Breast epithelium (tissue), 4 donors: ENCODE data around the gene AGBL1. TPM values are rescaled to one million over a fixed set of nuclear protein-coding genes. Genes with fewer than 3 reads are reported as not detected.
"Not testable (repeated sequence)": the region's sequence is repeated elsewhere in the genome, so short reads cannot be mapped to it uniquely, and the experiment has no call there.

Source experiments
- DNase-seq, 2 donors: peaks; one replicate each; pipeline ENCODE4 v3.0.0-alpha.2; 2019; ENCODE audit warnings: low spot score in 2 of 2
- H3K27ac ChIP-seq, 2 donors: fragments of 200-600 bp; sonication (generic) in 1 of 2; one replicate each; pipeline ENCODE4 v1.5.1; 2016 to 2019; ENCODE audit warnings: mild to moderate bottlenecking in 1 of 2
- H3K27me3 ChIP-seq, 2 donors: fragments of 200-600 bp; sonication (generic) in 1 of 2; one replicate each; pipeline versions ENCODE4 v1.5.1 to v1.6.0; 2017 to 2019; ENCODE audit warnings: control low read depth in 1 of 2, mild to moderate bottlenecking in 1 of 2
- H3K36me3 ChIP-seq: fragments of 200-600 bp; one replicate; pipeline ENCODE4 v1.5.1; 2019
- H3K4me1 ChIP-seq, 2 donors: fragments of 200-600 bp; sonication (generic); one replicate each; pipeline ENCODE4 v1.5.1; 2016 to 2019; ENCODE audit warnings: control low read depth in 1 of 2
- H3K4me3 ChIP-seq, 3 donors: fragments of 200-600 bp; sonication (generic); 1 replicate in 2 of 3; 2 replicates in 1 of 3; pipeline ENCODE4 v1.5.1; 2016 to 2019; ENCODE audit warnings: mild to moderate bottlenecking in 3 of 3, moderate library complexity in 2 of 3
- H3K9me3 ChIP-seq, 2 donors: fragments of 200-600 bp; sonication (generic) in 1 of 2; one replicate each; pipeline ENCODE4 v1.5.1; 2016 to 2019; ENCODE audit warnings: control low read depth in 1 of 2
- POLR2A ChIP-seq: fragments of 450-650 bp; IDR thresholded peaks from one replicate; pipeline ENCODE4 v1.6.1; 2016; ENCODE audit warnings: antibody characterized with exemption, mild to moderate bottlenecking, moderate library complexity
- POLR2AphosphoS5 ChIP-seq, 3 donors: sonication (generic); formaldehyde crosslinking; IDR thresholded peaks; one replicate each; pipeline ENCODE4 v1.6.1; 2017; ENCODE audit warnings: antibody characterized with exemption in 3 of 3
- intact Hi-C: fragments of 100-400 bp; cut with DNase I; formaldehyde crosslinking; loops from one replicate; pipeline ENCODE4 v1.15.1; 2023; ENCODE audit warnings: low total_unique reads
- total RNA-seq, 3 donors: library from RNA; depleted of rRNA; stranded (reverse); fragments of >200 nt; gene quantifications; one replicate each; pipeline ENCODE4 v1.1.0, GENCODE V29; 2016
- TF ChIP-seq, protein P1 (sequence below), 3 donors: fragments of 450-650 bp; IDR thresholded peaks; one replicate each; pipeline ENCODE4 v1.5.1; 2016 to 2017; ENCODE audit warnings: antibody characterized with exemption in 3 of 3, mild to moderate bottlenecking in 3 of 3, moderate library complexity in 3 of 3

The AGBL1 gene
- total RNA-seq, 3 donors from 2014 or later, result not detected

DNA sequence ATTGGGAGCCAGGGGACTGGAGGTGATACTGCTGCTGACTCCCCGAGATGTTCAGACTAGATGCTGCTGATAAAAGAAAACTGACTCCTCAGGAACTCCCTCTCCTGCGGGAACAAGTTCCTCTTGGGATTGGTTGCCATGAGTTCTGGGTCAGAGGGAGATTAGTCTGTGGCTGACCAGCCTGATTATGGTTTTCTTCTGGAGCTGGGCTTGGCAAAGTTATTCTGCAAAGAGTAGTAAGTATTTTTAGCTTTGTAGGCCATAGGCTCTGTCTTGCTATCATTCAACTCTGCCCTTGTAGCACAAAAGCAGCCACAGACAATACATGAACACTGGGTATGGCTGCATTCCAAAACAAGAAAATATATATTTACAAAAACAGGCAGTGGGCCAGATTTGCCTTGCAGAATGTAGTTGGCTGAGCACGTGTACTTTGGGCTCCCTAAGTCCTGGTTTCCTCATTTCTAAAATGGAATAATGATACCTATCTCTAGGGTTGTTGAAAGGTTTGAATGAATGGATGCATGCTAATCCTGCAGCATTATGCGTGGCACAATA is 796.8 kb downstream of the AGBL1 start:
- Histone ChIP-seq H3K4me1 (no peaks in the 10 kb centered on the region), H3K27me3 (no peaks in the 10 kb centered on the region), H3K36me3 (no peaks in the 10 kb centered on the region), H3K27ac (no peak overlapping the region), H3K4me3 (no peak overlapping the region), H3K9me3 (no peaks in the 10 kb centered on the region)
- no peak for DNase-seq
- TF ChIP-seq, protein P1, sequence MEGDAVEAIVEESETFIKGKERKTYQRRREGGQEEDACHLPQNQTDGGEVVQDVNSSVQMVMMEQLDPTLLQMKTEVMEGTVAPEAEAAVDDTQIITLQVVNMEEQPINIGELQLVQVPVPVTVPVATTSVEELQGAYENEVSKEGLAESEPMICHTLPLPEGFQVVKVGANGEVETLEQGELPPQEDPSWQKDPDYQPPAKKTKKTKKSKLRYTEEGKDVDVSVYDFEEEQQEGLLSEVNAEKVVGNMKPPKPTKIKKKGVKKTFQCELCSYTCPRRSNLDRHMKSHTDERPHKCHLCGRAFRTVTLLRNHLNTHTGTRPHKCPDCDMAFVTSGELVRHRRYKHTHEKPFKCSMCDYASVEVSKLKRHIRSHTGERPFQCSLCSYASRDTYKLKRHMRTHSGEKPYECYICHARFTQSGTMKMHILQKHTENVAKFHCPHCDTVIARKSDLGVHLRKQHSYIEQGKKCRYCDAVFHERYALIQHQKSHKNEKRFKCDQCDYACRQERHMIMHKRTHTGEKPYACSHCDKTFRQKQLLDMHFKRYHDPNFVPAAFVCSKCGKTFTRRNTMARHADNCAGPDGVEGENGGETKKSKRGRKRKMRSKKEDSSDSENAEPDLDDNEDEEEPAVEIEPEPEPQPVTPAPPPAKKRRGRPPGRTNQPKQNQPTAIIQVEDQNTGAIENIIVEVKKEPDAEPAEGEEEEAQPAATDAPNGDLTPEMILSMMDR (IDR thresholded peaks at IDR 0.05), result no peak
- TF ChIP-seq POLR2AphosphoS5 (IDR thresholded peaks at IDR 0.05) (no peak), POLR2A (no peak)
- intact Hi-C loops, result no loop called here

DNA sequence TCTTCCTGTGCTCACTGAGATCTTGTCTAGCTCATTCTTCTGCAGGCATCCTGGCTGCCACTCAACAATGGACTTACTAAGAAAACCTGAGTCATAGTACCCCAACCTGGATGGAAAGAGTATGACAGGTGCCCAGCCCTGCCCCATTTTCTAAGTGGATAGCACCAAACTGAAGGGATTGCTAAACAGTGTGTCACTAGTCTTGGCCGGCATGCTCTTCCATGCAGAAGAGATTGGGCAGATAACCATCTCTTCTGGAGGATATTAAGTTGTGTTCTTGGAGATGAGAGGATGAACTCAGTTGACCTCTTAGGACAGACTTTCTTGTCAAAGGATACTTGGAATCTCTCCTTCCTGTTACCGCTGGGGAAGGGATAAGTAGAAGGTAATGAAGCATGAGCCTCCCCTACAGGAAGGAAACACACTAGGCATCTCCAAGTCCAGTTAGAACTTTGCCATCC is 797.5 kb downstream of the AGBL1 start:
- Histone ChIP-seq H3K27ac (no peak overlapping the region), H3K27me3 (no peaks in the 10 kb centered on the region), H3K4me3 (no peak overlapping the region), H3K36me3 (no peaks in the 10 kb centered on the region), H3K9me3 (no peaks in the 10 kb centered on the region), H3K4me1 (no peaks in the 10 kb centered on the region)
- TF ChIP-seq POLR2AphosphoS5 (IDR thresholded peaks at IDR 0.05) (no peak), POLR2A (no peak)
- TF ChIP-seq, protein P1 (IDR thresholded peaks at IDR 0.05), result no peak
- intact Hi-C loops, result no loop called here
- no peak for DNase-seq

DNA sequence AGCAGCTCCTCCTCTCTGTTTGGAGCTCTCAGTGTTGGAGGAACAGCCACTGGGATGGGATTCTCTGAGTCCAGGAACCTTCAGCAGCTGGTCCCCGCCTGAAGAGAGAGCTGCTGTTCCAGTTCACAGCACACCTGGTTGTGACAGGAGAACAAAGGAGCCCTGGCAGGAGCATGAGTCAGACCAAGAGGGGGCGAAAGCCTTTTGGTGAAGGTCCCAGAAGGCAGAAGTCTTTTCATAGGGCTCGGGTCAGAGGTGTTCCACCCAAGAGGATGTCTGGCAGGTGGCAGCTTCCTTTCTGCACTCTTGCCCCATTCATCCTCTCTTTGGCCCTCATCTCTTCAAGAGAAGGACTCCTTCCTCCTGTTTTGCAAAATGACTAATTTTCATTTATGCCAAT is 799.2 kb downstream of the AGBL1 start:
- H3K4me3 ChIP-seq, H3K9me3 ChIP-seq, H3K27ac ChIP-seq, H3K27me3 ChIP-seq, intact Hi-C loops, DNase-seq, H3K4me1 ChIP-seq, H3K36me3 ChIP-seq: not testable (repeated sequence)

DNA sequence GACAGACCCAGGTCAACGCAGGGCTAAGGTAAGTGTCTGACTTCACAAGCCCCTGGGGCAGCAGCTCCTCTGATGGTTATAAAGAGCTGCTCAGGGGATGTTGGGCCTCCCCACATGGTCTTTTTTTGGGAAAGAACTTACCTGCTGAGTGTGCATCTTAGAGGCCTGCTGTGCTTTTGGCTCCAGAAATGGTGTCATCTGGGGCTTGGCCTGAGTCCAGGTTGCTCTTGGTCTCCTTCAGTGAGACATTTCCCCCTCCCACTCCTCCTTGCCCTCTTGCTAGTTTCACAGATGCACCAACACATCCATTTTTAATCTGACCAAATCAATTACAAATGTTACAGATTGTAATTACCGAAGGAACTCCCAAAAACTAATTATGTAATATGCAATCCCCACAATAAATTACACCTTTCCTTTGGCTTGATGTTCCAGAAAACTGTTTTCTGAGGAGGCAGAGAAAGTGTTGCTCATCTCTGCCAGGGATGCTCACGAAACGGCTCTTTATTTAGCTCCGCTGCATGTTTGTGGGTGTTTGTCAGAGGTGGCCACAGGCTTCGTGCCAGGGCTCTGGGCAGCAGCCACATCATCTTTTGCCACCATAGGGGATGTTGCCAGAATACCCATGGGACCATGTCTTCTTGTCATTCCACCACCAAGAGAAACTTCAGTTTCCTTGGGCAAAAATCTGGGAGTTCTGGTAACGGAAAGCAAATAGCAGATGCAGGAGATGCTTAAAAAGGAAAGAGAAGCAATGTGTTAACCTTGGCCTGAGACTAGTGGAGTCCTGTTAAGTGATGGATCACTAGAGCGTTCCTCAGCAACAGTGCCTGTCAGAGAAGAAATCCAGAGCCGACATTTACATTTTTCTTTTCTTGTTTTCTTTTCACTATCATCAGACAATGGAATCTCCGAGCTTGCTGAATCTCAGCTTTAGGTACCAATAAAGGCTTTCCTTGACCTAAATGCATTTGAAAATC is 799.9 kb downstream of the AGBL1 start:
- intact Hi-C loops, result no loop called here
- Histone ChIP-seq H3K27ac (no peak overlapping the region), H3K4me1 (no peaks in the 10 kb centered on the region), H3K9me3 (no peaks in the 10 kb centered on the region), H3K27me3 (peaks cover 0 to 7% of the 10 kb centered on the region in 2 donors), H3K4me3 (no peak overlapping the region), H3K36me3 (no peaks in the 10 kb centered on the region)
- TF ChIP-seq, protein P1 (IDR thresholded peaks at IDR 0.05), result no peak
- no peak for TF ChIP-seq POLR2A
- TF ChIP-seq POLR2AphosphoS5 (IDR thresholded peaks at IDR 0.05), result no peak
- DNase-seq, result no peak

DNA sequence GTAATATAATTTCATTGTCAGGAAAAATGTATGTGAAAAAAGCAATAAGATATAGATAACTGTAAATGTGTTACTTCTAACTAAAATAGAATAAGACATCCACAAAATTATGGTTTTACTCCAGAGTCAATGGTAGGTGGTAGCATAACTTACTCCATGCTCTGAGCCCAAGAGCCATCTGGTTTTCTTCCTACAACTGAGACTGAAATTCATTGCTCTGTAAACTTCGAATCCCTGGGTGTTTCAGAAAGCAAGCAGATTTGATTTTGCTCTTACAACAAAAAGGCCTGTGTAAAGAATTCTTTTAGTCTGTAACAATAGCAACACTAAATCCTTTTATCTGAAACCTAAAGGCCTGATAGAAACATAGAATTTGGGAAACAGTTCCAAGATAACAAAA is 805.9 kb downstream of the AGBL1 start:
- H3K27me3 ChIP-seq, result peaks cover 0 to 7% of the 10 kb centered on the region in 2 donors
- no peak overlapping the region for H3K4me3 ChIP-seq
- no peak overlapping the region for H3K27ac ChIP-seq
- intact Hi-C loops, result no loop called here
- no peaks in the 10 kb centered on the region for H3K4me1 ChIP-seq
- no peaks in the 10 kb centered on the region for H3K36me3 ChIP-seq
- no peak for DNase-seq
- TF ChIP-seq, protein P1 (IDR thresholded peaks at IDR 0.05), result no peak
- TF ChIP-seq POLR2A (no peak), POLR2AphosphoS5 (IDR thresholded peaks at IDR 0.05) (no peak)
- H3K9me3 ChIP-seq, result no peaks in the 10 kb centered on the region
